Kidney epithelial cell (primary cell): ENCODE data around the gene SLC25A18. TPM values are rescaled to one million over a fixed set of nuclear protein-coding genes. Genes with fewer than 3 reads are reported as not detected.

Source experiments
- DNase-seq: peaks from one replicate; pipeline ENCODE4 v3.0.0-alpha.2; 2010; ENCODE audit warnings: low read depth
- H3K27me3 ChIP-seq: 2 replicates; pipeline ENCODE4 v1.6.0; 2011; ENCODE audit warnings: low read length; ENCODE audit not compliant: control insufficient read depth, insufficient read depth
- H3K36me3 ChIP-seq: 2 replicates; pipeline ENCODE4 v1.5.1; 2011; ENCODE audit warnings: low read length; ENCODE audit not compliant: control insufficient read depth, insufficient read depth
- H3K4me3 ChIP-seq: 2 replicates; pipeline ENCODE4 v1.5.1; 2011; ENCODE audit warnings: low read depth, mild to moderate bottlenecking, control low read depth, low read length
- CTCF ChIP-seq: IDR thresholded peaks from 2 replicates; pipeline ENCODE4 v1.5.1; 2011; ENCODE audit warnings: mild to moderate bottlenecking, moderate library complexity, low read length, control low read depth, inconsistent platforms; ENCODE audit not compliant: insufficient read depth, poor library complexity, severe bottlenecking
- total RNA-seq: library from RNA; depleted of rRNA; stranded (reverse); fragments of >200 nt; gene quantifications from 2 replicates; pipeline ENCODE4 v1.2.3, GENCODE V29; 2015

The SLC25A18 gene
- total RNA-seq, 1 donor from 2014 or later, result 0.08 TPM

- H3K4me3 ChIP-seq, result peak within 1 kb of the TSS; percentile 83
- DNase-seq, result peak; percentile 48
- H3K27me3 ChIP-seq, result no peaks in the 10 kb centered on the region
- no peaks in the 10 kb centered on the region for H3K36me3 ChIP-seq
- no peak for TF ChIP-seq CTCF
These were observed 75.3 kb downstream of the SLC25A18 start, which contains the start of gene BCL2L13 for GRCh38 chr22:17638432-17639246. Gene BCL2L13 (plus strand): TSS chr22:17638757. CDS start chr22:17655712, 16,955 bp downstream.

GRCh38 chr22:17639247-17639741 lies 76.0 kb downstream of the SLC25A18 start:
- no peak for TF ChIP-seq CTCF
- no peaks in the 10 kb centered on the region for H3K36me3 ChIP-seq
- H3K4me3 ChIP-seq, result peak overlapping the region; percentile 83
- no peak for DNase-seq
- no peaks in the 10 kb centered on the region for H3K27me3 ChIP-seq

Other genes starting within 250 kb of the SLC25A18 start
- gene CECR2, start 194.0 kb upstream of the SLC25A18 start, total RNA-seq, result 6.2 and 7.4 TPM in 2 replicates
- gene ATP6V1E1, start 65.3 kb downstream of the SLC25A18 start, total RNA-seq, result 161 and 172 TPM in 2 replicates
- gene BCL2L13, start 75.3 kb downstream of the SLC25A18 start, total RNA-seq, result 55.2 and 58.4 TPM in 2 replicates
- gene BID, start 211.0 kb downstream of the SLC25A18 start, total RNA-seq, result 41.5 and 67.8 TPM in 2 replicates